ENCODE results near the gene EEF1AKMT3. TPM values are rescaled to one million over a fixed set of nuclear protein-coding genes. Genes with fewer than 3 reads are reported as not detected.

The EEF1AKMT3 gene
- total and polyA plus RNA-seq, 4 donors: 1.5 to 6.4 (median 2.1) TPM

- Histone ChIP-seq H3K27me3 (ENCODE audit: control insufficient read depth in 4 of 4, insufficient read depth in 4 of 4, low read length in 3 of 4) (peaks cover 0 to 9% (median 2%) of the 10 kb centered on the region in 4 donors), H3K9ac (ENCODE audit: low read depth in 1 of 2, low read length in 2 of 2) (no peak overlapping the region), H3K4me3 (ENCODE audit: low read depth in 1 of 3, low read length in 3 of 3) (no peak overlapping the region), H3K36me3 (ENCODE audit: control insufficient read depth in 4 of 4, insufficient read depth in 3 of 4, low read depth in 1 of 4, low read length in 3 of 4) (no peaks in the 10 kb centered on the region), H3K4me1 (ENCODE audit: control insufficient read depth in 4 of 4, insufficient read depth in 4 of 4, low read length in 3 of 4) (peaks cover 3 to 12% (median 8%) of the 10 kb centered on the region in 4 donors), H3K9me3 (ENCODE audit: control insufficient read depth in 4 of 4, low read length in 3 of 4) (no peaks in the 10 kb centered on the region), H3K27ac (ENCODE audit: low read depth in 1 of 2, low read length in 2 of 2) (no peak overlapping the region)
- TF ChIP-seq TAF1 (conservative IDR thresholded peaks at IDR 0.05) (no peak), MAX (IDR thresholded peaks at IDR 0.05) (no peak), ATF3 (IDR thresholded peaks at IDR 0.05) (no peak), HNF4G (IDR thresholded peaks at IDR 0.05) (no peak), FOXA1 (IDR thresholded peaks at IDR 0.05) (no peak), REST (IDR thresholded peaks at IDR 0.05) (no peak), CTCF (IDR thresholded peaks at IDR 0.05; ENCODE audit: low read depth, low read length, missing input control) (no peak), RXRA (IDR thresholded peaks at IDR 0.05) (no peak)
- DNase-seq (ENCODE audit: low spot score): no peak
- 85% methylated on average over 4 of the region's 4 CpGs for WGBS
These were observed 40.1 kb upstream of the EEF1AKMT3 start for GRCh38 chr12:57732270-57732669.

GRCh38 chr12:57732726-57733593, 39.5 kb upstream of the EEF1AKMT3 start:
- H3K4me1 ChIP-seq (ENCODE audit: control insufficient read depth in 4 of 4, insufficient read depth in 4 of 4, low read length in 3 of 4): peaks cover 3 to 17% (median 14%) of the 10 kb centered on the region in 4 donors
- no peak for TF ChIP-seq CTCF (IDR thresholded peaks at IDR 0.05; ENCODE audit: low read depth, low read length, missing input control)
- TF ChIP-seq RXRA (IDR thresholded peaks at IDR 0.05): no peak
- DNase-seq (ENCODE audit: low spot score): no peak
- no peak overlapping the region for H3K9ac ChIP-seq (ENCODE audit: low read depth in 1 of 2, low read length in 2 of 2)
- WGBS: 89% methylated on average over 11 of the region's 11 CpGs
- peaks cover 0 to 10% (median 2%) of the 10 kb centered on the region in 4 donors for H3K27me3 ChIP-seq (ENCODE audit: control insufficient read depth in 4 of 4, insufficient read depth in 4 of 4, low read length in 3 of 4)
- H3K27ac ChIP-seq (ENCODE audit: low read depth in 1 of 2, low read length in 2 of 2): no peak overlapping the region
- no peaks in the 10 kb centered on the region for H3K9me3 ChIP-seq (ENCODE audit: control insufficient read depth in 4 of 4, low read length in 3 of 4)
- no peak overlapping the region for H3K4me3 ChIP-seq (ENCODE audit: low read depth in 1 of 3, low read length in 3 of 3)
- H3K36me3 ChIP-seq (ENCODE audit: control insufficient read depth in 4 of 4, insufficient read depth in 3 of 4, low read depth in 1 of 4, low read length in 3 of 4): no peaks in the 10 kb centered on the region

All from liver (tissue), 9 donors.